Measurements from ENCODE around the gene NOTUM.
A peak's percentile ranks its signal among the peaks of the same experiment; 100 is the strongest.

NOTUM gene

DNA sequence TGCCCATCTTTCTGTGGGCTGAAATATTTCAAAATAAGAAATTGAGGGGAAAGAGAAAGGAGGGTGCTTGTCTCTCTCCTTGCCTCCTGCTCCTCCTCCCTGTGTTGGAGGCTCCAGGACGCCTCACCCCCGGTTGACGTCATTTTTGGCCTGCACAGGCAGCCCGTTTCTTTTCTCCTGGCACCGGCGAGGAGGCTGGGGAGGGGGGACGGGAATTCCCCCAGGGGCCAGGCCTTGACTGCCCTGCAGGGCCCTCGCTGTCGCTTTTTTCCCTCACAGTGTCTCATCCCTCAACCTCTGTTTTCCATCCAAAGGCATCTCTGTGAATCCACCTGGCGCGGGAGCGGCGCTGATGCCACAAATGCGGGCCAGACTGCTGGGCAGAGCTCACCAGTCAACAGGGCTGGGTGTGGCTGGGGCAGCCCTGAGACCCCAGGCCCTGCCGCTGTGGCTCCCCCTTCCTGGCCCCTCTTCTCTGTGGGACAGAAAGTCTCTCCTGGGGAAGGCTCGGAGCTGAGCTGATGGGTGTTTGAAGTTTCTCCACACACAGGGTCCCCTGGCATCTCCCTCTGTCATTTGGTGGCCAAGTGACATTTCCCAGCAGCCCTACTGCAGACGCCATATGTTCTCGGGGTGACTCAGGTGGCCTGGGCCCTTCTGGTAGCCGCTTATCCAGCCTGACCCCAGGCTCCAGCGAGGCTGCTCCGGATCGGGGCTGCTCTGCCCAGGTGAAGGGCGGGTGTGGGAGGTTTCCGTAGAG, 45.7 kb upstream of the NOTUM start:
- TF ChIP-seq, protein P1, sequence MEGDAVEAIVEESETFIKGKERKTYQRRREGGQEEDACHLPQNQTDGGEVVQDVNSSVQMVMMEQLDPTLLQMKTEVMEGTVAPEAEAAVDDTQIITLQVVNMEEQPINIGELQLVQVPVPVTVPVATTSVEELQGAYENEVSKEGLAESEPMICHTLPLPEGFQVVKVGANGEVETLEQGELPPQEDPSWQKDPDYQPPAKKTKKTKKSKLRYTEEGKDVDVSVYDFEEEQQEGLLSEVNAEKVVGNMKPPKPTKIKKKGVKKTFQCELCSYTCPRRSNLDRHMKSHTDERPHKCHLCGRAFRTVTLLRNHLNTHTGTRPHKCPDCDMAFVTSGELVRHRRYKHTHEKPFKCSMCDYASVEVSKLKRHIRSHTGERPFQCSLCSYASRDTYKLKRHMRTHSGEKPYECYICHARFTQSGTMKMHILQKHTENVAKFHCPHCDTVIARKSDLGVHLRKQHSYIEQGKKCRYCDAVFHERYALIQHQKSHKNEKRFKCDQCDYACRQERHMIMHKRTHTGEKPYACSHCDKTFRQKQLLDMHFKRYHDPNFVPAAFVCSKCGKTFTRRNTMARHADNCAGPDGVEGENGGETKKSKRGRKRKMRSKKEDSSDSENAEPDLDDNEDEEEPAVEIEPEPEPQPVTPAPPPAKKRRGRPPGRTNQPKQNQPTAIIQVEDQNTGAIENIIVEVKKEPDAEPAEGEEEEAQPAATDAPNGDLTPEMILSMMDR (IDR thresholded peaks at IDR 0.05; ENCODE audit: insufficient read depth, low read length, missing control alignments), result no peak
- ChIA-PET CTCF (no interaction called here), POLR2A (no interaction called here)
- no peak overlapping the region for H3K4me3 ChIP-seq (ENCODE audit: low read depth, low read length)
- no peak for DNase-seq (ENCODE audit: low read depth, low spot score)

GRCh38 chr17:82005701-82006348, 44.8 kb upstream of the NOTUM start:
- ChIA-PET POLR2A (no interaction called here), CTCF (interaction anchor here (2.3 to 4.1 kb wide), 2 partner anchors 15 to 46 kb away, joined by 11 to 43 read pairs; partner anchors contain the start of genes CENPX and LRRC45)
- TF ChIP-seq, protein P1 (IDR thresholded peaks at IDR 0.05; ENCODE audit: insufficient read depth, low read length, missing control alignments), result no peak
- H3K4me3 ChIP-seq (ENCODE audit: low read depth, low read length), result no peak overlapping the region
- DNase-seq (ENCODE audit: low read depth, low spot score), result no peak

- CTCF ChIA-PET, result interaction anchor here (2.3 to 4.1 kb wide), 3 partner anchors 16 to 45 kb away, joined by 9 to 43 read pairs (median 11); partner anchors contain the start of genes CENPX and LRRC45
- TF ChIP-seq, protein P1 (IDR thresholded peaks at IDR 0.05; ENCODE audit: insufficient read depth, low read length, missing control alignments), result no peak
- no peak overlapping the region for H3K4me3 ChIP-seq (ENCODE audit: low read depth, low read length)
- POLR2A ChIA-PET, result interaction anchor here (1.3 kb wide), 1 partner anchor 8 kb away, joined by 4 read pairs; no protein-coding TSS in a partner anchor
- DNase-seq (ENCODE audit: low read depth, low spot score), result no peak
Observed at GRCh38 chr17:82004517-82005455, 43.8 kb upstream of the NOTUM start.

DNA sequence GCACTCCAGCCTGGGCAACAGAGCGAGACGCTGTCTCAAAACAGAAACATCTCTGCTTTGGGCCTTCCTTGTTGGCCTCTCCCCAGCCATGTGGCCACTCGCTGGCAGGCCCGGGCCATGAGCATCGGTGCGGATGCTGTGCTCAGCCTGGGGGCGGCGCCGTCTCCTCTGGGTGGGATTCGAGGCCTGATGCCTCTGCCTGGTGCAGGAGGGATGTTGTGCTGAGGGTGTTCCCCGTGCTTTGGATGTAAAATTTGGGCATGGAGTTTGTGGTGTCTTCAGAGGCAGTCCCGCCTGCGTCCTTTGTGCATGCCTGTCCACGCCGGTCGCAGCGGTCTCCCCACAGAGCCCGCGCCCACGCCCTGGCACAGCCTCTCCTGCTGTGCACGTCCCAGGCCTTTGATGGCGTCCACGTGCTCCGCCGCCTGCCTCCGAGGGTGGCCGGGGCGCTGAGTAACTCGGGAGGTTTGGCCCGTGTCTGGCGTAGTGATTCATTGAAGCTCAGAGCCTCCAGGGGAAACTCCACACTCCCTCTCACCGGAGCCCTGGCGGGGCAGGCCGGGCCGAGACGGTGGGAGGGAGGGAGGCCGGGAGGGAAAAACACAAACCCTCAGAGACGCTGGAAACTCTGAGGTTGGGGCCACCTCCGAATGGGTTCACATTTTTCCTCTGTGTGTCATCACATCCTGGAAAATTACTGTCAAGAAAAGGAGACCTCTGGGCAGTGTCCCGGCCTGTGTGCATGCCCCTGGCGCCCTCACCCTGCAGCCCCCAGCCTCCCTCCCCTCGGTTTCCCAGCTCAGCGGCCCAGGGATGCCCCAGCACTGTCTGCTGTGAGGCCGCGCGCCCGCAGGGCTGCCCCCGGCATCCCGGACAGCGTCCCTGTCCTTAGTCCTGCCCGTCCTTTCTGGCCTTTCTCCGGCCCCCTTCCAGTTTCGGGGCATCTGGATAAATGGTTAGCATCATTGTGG, 42.7 kb upstream of the NOTUM start:
- POLR2A ChIA-PET, result interaction anchor here (0.6 to 1.3 kb wide), 3 partner anchors 9 to 19 kb away, joined by 3 to 4 read pairs (median 3); partner anchors contain the start of gene CENPX
- peak; percentile 63 for DNase-seq (ENCODE audit: low read depth, low spot score)
- TF ChIP-seq, protein P1 (IDR thresholded peaks at IDR 0.05; ENCODE audit: insufficient read depth, low read length, missing control alignments), result no peak

DNA sequence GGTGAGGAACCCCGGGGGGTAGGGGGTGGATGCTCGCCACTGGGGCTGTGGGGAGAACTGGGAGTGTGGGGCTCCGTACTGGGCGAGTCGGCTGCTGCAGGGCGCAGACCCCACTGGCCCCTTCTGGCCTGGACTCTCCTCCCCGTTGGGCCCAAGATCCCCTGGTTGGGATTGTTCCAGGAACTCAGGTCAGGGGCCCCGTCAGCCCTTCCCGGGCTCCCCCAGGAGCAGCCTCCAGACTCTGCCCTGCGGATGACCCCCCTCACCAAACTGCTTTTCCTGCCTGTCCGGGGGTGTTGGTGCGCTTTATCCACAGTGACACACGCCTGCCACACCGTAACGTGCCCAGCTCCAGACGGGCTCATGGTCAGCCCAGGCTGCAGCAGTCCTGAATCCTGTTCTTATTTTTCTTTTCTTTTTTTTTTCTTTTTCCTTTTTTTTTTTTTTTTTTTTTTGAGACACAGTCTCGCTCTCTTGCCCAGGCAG, 40.6 kb upstream of the NOTUM start:
- ChIA-PET POLR2A (no interaction called here), CTCF (no interaction called here)
- DNase-seq (ENCODE audit: low read depth, low spot score), result no peak
- H3K4me3 ChIP-seq (ENCODE audit: low read depth, low read length), result no peak overlapping the region
- TF ChIP-seq, protein P1 (IDR thresholded peaks at IDR 0.05; ENCODE audit: insufficient read depth, low read length, missing control alignments), result no peak

More for the DNA sequence above, 42.7 kb upstream of the NOTUM start:
- CTCF ChIA-PET, result interaction anchor here (0.8 to 4.1 kb wide), 5 partner anchors 17 to 44 kb away, joined by 3 to 43 read pairs (median 9); partner anchors contain the start of genes CENPX, LRRC45 and NOTUM
- no peak overlapping the region for H3K4me3 ChIP-seq (ENCODE audit: low read depth, low read length)
